Keratinocyte (primary cell): ENCODE measurements around the gene GPX4. TPM values are rescaled to one million over a fixed set of nuclear protein-coding genes. Genes with fewer than 3 reads are reported as not detected.

Experiments
- DNase-seq: peaks from one replicate; pipeline ENCODE4 v3.0.0-alpha.2; 2011; ENCODE audit warnings: low read depth, missing footprints, low spot score
- FAIRE-seq: peaks from 2 replicates; lab custom pipeline; 2011; peaks lifted over from hg19 to GRCh38; lab: Jason Lieb, UNC
- H2AFZ ChIP-seq: 2 replicates; pipeline ENCODE4 v1.6.0; 2012; ENCODE audit warnings: low read length, control low read depth, inconsistent platforms; ENCODE audit not compliant: control insufficient read depth
- H3K27ac ChIP-seq: 2 replicates; pipeline ENCODE4 v1.5.1; 2011; ENCODE audit warnings: low read length; ENCODE audit not compliant: control insufficient read depth, insufficient read depth
- H3K27me3 ChIP-seq: 3 replicates; pipeline ENCODE4 v1.6.0; 2011; ENCODE audit warnings: low read length; ENCODE audit not compliant: control insufficient read depth, insufficient read depth; ENCODE audit errors: extremely low read depth
- H3K36me3 ChIP-seq, 2 experiments: 2 replicates in 1 of 2; 3 replicates in 1 of 2; pipeline ENCODE4 v1.5.1; 2011; ENCODE audit warnings: low read length in 2 of 2, mild to moderate bottlenecking in 1 of 2; ENCODE audit not compliant: control insufficient read depth in 2 of 2, insufficient read depth in 2 of 2; ENCODE audit errors: extremely low read depth in 1 of 2
- H3K4me1 ChIP-seq: 3 replicates; pipeline ENCODE4 v1.5.1; 2011; ENCODE audit warnings: low read length; ENCODE audit not compliant: control insufficient read depth, insufficient read depth; ENCODE audit errors: extremely low read depth
- H3K4me2 ChIP-seq: 3 replicates; pipeline ENCODE4 v1.6.0; 2011; ENCODE audit warnings: low read depth, low read length; ENCODE audit not compliant: control insufficient read depth, insufficient read depth; ENCODE audit errors: extremely low read depth
- H3K4me3 ChIP-seq, 3 experiments: fragments of 200-600 bp in 1 of 3; sonication (generic) in 1 of 3; 2 replicates in 2 of 3; 3 replicates in 1 of 3; pipeline ENCODE4 v1.5.1; 2011 to 2016; ENCODE audit warnings: low read length in 3 of 3, mild to moderate bottlenecking in 3 of 3, control low read depth in 2 of 3, inconsistent platforms in 1 of 3, low read depth in 1 of 3, mixed read lengths in 1 of 3, mixed run types in 1 of 3, moderate library complexity in 1 of 3; ENCODE audit not compliant: control insufficient read depth in 2 of 3, insufficient read depth in 2 of 3; ENCODE audit errors: extremely low read depth in 1 of 3
- H3K79me2 ChIP-seq: 2 replicates; pipeline ENCODE4 v1.6.0; 2012; ENCODE audit warnings: low read length; ENCODE audit not compliant: control insufficient read depth, insufficient read depth
- H3K9ac ChIP-seq: 3 replicates; pipeline ENCODE4 v1.6.0; 2011; ENCODE audit warnings: low read length; ENCODE audit not compliant: control insufficient read depth, insufficient read depth; ENCODE audit errors: extremely low read depth
- H3K9me1 ChIP-seq: 3 replicates; pipeline ENCODE4 v1.6.0; 2011; ENCODE audit warnings: low read length; ENCODE audit not compliant: control insufficient read depth, insufficient read depth; ENCODE audit errors: extremely low read depth
- H3K9me3 ChIP-seq: 2 replicates; pipeline ENCODE4 v1.5.1; 2012; ENCODE audit warnings: low read depth, low read length; ENCODE audit not compliant: control insufficient read depth
- H4K20me1 ChIP-seq: 3 replicates; pipeline ENCODE4 v1.6.0; 2011; ENCODE audit warnings: low read length; ENCODE audit not compliant: control insufficient read depth, insufficient read depth; ENCODE audit errors: extremely low read depth
- EZH2 ChIP-seq: IDR thresholded peaks from one replicate; pipeline ENCODE4 v1.6.1; 2012; ENCODE audit warnings: inconsistent platforms, mild to moderate bottlenecking, low read length, moderate library complexity
- dilution Hi-C: fragments of 300-500 bp; cut with MboI; formaldehyde crosslinking; loops from one replicate; pipeline ENCODE4 v1.7.0; 2020; ENCODE audit warnings: low sequenced_read_pairs; ENCODE audit not compliant: extremely low pct_ligation_motif_present
- polyA plus RNA-seq, 5 experiments: library from polyadenylated mRNA; depleted of rRNA in 3 of 5; stranded (reverse) in 3 of 5; stranded (forward) in 1 of 5; unstranded in 1 of 5; fragments of >200 nt; gene quantifications; 1 replicate in 1 of 5; 2 replicates in 3 of 5; 3 replicates in 1 of 5; pipeline versions ENCODE4 v1.2.1 to v1.2.3, GENCODE V29; 2011 to 2012; ENCODE audit warnings: missing spikeins in 2 of 5, low read depth in 1 of 5, low replicate concordance in 1 of 5
- TF ChIP-seq, protein P1 (sequence below), 3 experiments: IDR thresholded peaks in 1 of 3; conservative IDR thresholded peaks in 1 of 3; optimal IDR thresholded peaks in 1 of 3; 2 replicates in 2 of 3; 3 replicates in 1 of 3; pipeline versions ENCODE3 to v1.5.1; 2011; ENCODE audit warnings: low read length in 3 of 3, mild to moderate bottlenecking in 3 of 3, moderate library complexity in 2 of 3, control low read depth in 1 of 3, inconsistent platforms in 1 of 3; ENCODE audit not compliant: insufficient read depth in 2 of 3; ENCODE audit errors: extremely low read depth in 1 of 3

Gene GPX4
- polyA plus RNA-seq, 1 donor (not counting 4 experiments of a cell fraction or from before 2014, with no cell fraction given), result 193 TPM

DNA sequence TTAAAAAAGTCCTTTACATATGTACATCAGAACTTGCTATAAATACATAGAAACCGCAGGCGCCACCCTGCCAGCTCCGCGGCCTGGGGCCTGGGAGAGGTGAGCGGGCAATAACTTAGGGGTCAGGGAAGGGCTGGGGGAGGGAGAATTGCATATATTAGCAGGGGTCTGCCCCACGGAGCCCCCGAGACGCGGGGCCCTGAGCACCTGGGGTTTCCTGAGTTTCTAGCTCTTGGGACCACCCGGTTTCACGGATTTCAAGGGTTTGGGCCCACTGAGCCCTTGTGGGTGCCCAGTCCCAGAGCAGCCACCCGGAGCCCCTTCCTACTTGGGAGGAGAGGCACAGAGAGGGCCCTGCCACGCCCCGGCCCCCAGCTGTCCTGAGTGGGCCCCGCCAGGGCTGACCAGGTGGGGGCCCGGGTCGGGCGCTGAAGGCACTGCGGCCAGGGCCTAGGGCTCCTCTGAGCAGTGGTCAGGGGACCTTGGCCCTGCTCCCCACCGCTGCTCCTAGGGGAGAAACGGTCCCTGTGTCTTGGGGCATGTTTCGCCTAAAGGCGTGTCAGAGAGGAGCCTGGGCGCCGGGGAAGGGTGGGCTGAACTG, 4.0 kb downstream of the GPX4 start:
- H3K4me2 ChIP-seq, result no peak overlapping the region
- H2AFZ ChIP-seq, result no peak overlapping the region
- TF ChIP-seq, protein P1, sequence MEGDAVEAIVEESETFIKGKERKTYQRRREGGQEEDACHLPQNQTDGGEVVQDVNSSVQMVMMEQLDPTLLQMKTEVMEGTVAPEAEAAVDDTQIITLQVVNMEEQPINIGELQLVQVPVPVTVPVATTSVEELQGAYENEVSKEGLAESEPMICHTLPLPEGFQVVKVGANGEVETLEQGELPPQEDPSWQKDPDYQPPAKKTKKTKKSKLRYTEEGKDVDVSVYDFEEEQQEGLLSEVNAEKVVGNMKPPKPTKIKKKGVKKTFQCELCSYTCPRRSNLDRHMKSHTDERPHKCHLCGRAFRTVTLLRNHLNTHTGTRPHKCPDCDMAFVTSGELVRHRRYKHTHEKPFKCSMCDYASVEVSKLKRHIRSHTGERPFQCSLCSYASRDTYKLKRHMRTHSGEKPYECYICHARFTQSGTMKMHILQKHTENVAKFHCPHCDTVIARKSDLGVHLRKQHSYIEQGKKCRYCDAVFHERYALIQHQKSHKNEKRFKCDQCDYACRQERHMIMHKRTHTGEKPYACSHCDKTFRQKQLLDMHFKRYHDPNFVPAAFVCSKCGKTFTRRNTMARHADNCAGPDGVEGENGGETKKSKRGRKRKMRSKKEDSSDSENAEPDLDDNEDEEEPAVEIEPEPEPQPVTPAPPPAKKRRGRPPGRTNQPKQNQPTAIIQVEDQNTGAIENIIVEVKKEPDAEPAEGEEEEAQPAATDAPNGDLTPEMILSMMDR (optimal IDR thresholded peaks at IDR 0.05 in 1 of 3, IDR thresholded peaks at IDR 0.05 in 1 of 3, conservative IDR thresholded peaks at IDR 0.05 in 1 of 3; ENCODE audit: extremely low read depth in 1 of 3, insufficient read depth in 2 of 3, low read length in 3 of 3), result no peak
- no peak for TF ChIP-seq EZH2
- no peak overlapping the region for H3K9ac ChIP-seq
- no peak for DNase-seq
- H3K36me3 ChIP-seq, result peaks cover 12 to 13% of the 10 kb centered on the region in 2 experiments
- H3K27ac ChIP-seq, result no peak overlapping the region
- H3K9me1 ChIP-seq, result no peaks in the 10 kb centered on the region
- H3K79me2 ChIP-seq, result peaks cover 2% of the 10 kb centered on the region
- H4K20me1 ChIP-seq, result no peaks in the 10 kb centered on the region
- no peaks in the 10 kb centered on the region for H3K27me3 ChIP-seq
- dilution Hi-C loops, result no loop called here
- H3K4me1 ChIP-seq, result peaks cover 16% of the 10 kb centered on the region
- no peak overlapping the region for H3K4me3 ChIP-seq
- no peak for FAIRE-seq
- H3K9me3 ChIP-seq, result no peaks in the 10 kb centered on the region

DNA sequence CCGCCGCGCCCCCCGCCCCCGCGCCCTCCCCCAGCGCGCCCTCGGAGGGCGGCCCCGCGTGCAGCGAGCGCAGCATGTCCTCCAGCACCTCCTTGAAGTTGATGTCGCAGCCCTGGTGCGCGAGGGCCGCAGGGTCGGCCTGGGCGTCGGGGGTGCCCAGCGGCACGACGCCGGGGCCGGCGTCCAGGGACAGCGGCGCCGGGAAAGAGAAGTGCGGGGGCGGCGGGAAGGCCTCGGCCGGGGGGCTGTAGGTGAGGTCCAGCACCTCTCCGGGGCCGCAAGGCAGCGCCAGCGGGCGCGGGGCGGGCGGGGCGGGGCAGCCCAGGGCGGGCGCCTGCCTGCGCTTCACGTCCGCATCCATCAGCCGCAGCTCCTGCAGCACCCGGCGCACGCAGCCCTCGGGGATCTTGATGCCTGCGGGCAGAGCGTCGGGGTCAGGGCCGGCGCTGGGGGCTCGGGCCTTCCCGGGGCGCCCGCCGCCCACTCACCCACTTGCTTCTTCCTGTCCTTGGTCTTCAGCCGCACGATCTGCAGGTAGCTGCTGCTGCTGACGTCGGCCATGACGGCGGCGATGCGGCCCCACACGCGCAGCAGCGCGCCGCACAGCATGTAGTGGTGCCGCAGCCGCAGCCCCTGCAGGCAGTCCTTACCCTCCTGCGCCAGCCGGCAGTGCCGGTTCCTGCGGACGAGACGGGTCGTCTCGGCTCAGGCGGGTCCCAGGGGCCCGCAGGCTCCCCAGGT, 4.7 kb downstream of the GPX4 start:
- Histone ChIP-seq H3K4me2 (no peak overlapping the region), H2AFZ (no peak overlapping the region), H3K9me1 (no peaks in the 10 kb centered on the region), H3K27me3 (no peaks in the 10 kb centered on the region), H3K36me3 (peaks cover 12 to 17% of the 10 kb centered on the region in 2 experiments), H3K4me1 (peaks cover 9% of the 10 kb centered on the region), H3K9me3 (no peaks in the 10 kb centered on the region), H3K27ac (no peak overlapping the region), H3K79me2 (peaks cover 2% of the 10 kb centered on the region), H4K20me1 (peaks cover 1% of the 10 kb centered on the region), H3K9ac (no peak overlapping the region), H3K4me3 (no peak overlapping the region)
- dilution Hi-C loops, result no loop called here
- no peak for TF ChIP-seq EZH2
- TF ChIP-seq, protein P1 (optimal IDR thresholded peaks at IDR 0.05 in 1 of 3, IDR thresholded peaks at IDR 0.05 in 1 of 3, conservative IDR thresholded peaks at IDR 0.05 in 1 of 3; ENCODE audit: extremely low read depth in 1 of 3, insufficient read depth in 2 of 3, low read length in 3 of 3), result no peak
- FAIRE-seq, result no peak
- no peak for DNase-seq
